Mammary epithelial cell (primary cell): ENCODE measurements around the gene ERC1.
"Not testable (repeated sequence)": the region's sequence is repeated elsewhere in the genome, so short reads cannot be mapped to it uniquely, and the experiment has no call there.

Experiments
- EZH2 ChIP-seq: IDR thresholded peaks from 2 replicates; pipeline ENCODE4 v1.6.1; 2012; ENCODE audit warnings: low read length, inconsistent platforms, borderline replicate concordance
- TF ChIP-seq, protein P1 (sequence below), 2 donors: IDR thresholded peaks in 1 of 2; conservative IDR thresholded peaks in 1 of 2; 2 replicates each; pipeline ENCODE4 v1.5.1; 2011 to 2012; ENCODE audit warnings: inconsistent platforms in 2 of 2, low read length in 2 of 2, mild to moderate bottlenecking in 2 of 2, control low read depth in 1 of 2, low read depth in 1 of 2; ENCODE audit not compliant: insufficient read depth in 1 of 2; ENCODE audit errors: extremely low read depth in 1 of 2

DNA sequence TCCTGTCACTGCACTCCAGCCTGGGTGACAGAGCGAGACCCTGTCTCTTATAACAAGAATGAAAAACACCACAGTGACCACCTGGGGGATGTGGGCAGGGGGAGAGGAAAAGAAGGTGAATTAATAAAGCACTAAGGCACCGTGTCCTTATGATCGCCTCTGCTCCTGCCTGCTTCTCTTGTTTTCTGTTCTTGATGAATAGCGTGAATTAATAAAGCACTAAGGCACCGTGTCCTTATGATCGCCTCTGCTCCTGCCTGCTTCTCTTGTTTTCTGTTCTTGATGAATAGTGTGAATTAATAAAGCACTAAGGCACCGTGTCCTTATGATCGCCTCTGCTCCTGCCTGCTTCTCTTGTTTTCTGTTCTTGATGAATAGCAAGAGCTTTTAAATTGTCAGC is 60.6 kb downstream of the ERC1 start:
- TF ChIP-seq, protein P1, sequence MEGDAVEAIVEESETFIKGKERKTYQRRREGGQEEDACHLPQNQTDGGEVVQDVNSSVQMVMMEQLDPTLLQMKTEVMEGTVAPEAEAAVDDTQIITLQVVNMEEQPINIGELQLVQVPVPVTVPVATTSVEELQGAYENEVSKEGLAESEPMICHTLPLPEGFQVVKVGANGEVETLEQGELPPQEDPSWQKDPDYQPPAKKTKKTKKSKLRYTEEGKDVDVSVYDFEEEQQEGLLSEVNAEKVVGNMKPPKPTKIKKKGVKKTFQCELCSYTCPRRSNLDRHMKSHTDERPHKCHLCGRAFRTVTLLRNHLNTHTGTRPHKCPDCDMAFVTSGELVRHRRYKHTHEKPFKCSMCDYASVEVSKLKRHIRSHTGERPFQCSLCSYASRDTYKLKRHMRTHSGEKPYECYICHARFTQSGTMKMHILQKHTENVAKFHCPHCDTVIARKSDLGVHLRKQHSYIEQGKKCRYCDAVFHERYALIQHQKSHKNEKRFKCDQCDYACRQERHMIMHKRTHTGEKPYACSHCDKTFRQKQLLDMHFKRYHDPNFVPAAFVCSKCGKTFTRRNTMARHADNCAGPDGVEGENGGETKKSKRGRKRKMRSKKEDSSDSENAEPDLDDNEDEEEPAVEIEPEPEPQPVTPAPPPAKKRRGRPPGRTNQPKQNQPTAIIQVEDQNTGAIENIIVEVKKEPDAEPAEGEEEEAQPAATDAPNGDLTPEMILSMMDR (conservative IDR thresholded peaks at IDR 0.05 in 1 of 2, IDR thresholded peaks at IDR 0.05 in 1 of 2; ENCODE audit: extremely low read depth in 1 of 2, insufficient read depth in 1 of 2, low read depth in 1 of 2, low read length in 2 of 2): not testable (repeated sequence)
- TF ChIP-seq EZH2: not testable (repeated sequence)
